Measurements from ENCODE around the gene DIS3.
"Not testable (repeated sequence)": the region's sequence is repeated elsewhere in the genome, so short reads cannot be mapped to it uniquely, and the experiment has no call there.

GRCh38 chr13:72726185-72726584, 55.5 kb downstream of the DIS3 start:
- not testable (repeated sequence) for TF ChIP-seq CTCF (IDR thresholded peaks at IDR 0.05; ENCODE audit: insufficient read depth, low read depth, low read length); EZH2 (IDR thresholded peaks at IDR 0.05; ENCODE audit: insufficient read depth, low read length)

Measured in astrocyte (in vitro differentiated cells and primary cell).